ENCODE data around the gene TMOD2.

GRCh38 chr15:51809457-51809856 lies 58.1 kb downstream of the TMOD2 start:
- TF ChIP-seq REST (IDR thresholded peaks at IDR 0.05; ENCODE audit: low read depth): no peak
- no peak for TF ChIP-seq TEAD4 (IDR thresholded peaks at IDR 0.05)
- no peak for TF ChIP-seq CEBPB (IDR thresholded peaks at IDR 0.05)
- no peak for TF ChIP-seq EP300 (IDR thresholded peaks at IDR 0.05; ENCODE audit: borderline replicate concordance)
- no peak for TF ChIP-seq ZBTB7A (IDR thresholded peaks at IDR 0.05; ENCODE audit: low read depth)
- no peak for TF ChIP-seq TCF12 (IDR thresholded peaks at IDR 0.05; ENCODE audit: low read depth)
- TF ChIP-seq MAX (IDR thresholded peaks at IDR 0.05): no peak
- no peak for TF ChIP-seq RAD21 (IDR thresholded peaks at IDR 0.05; ENCODE audit: low read depth)
- no peak for TF ChIP-seq TAF1 (IDR thresholded peaks at IDR 0.05; ENCODE audit: low read depth)
- TF ChIP-seq YY1 (IDR thresholded peaks at IDR 0.05; ENCODE audit: low read depth): no peak
- TF ChIP-seq CREB1 (IDR thresholded peaks at IDR 0.05; ENCODE audit: low read depth): no peak
- no peak for TF ChIP-seq USF1 (IDR thresholded peaks at IDR 0.05)
- TF ChIP-seq FOXM1 (IDR thresholded peaks at IDR 0.05; ENCODE audit: borderline replicate concordance, low read depth): no peak

Measured in Ishikawa (cell line).